Keratinocyte (primary cell): ENCODE results near the gene CDHR2.

ENCODE experiments used
- CTCF ChIP-seq, 3 experiments: IDR thresholded peaks in 1 of 3; conservative IDR thresholded peaks in 1 of 3; optimal IDR thresholded peaks in 1 of 3; 2 replicates in 2 of 3; 3 replicates in 1 of 3; pipeline versions ENCODE3 to v1.5.1; 2011; ENCODE audit warnings: low read length in 3 of 3, mild to moderate bottlenecking in 3 of 3, moderate library complexity in 2 of 3, control low read depth in 1 of 3, inconsistent platforms in 1 of 3; ENCODE audit not compliant: insufficient read depth in 2 of 3; ENCODE audit errors: extremely low read depth in 1 of 3
- EZH2 ChIP-seq: IDR thresholded peaks from one replicate; pipeline ENCODE4 v1.6.1; 2012; ENCODE audit warnings: inconsistent platforms, mild to moderate bottlenecking, low read length, moderate library complexity

DNA sequence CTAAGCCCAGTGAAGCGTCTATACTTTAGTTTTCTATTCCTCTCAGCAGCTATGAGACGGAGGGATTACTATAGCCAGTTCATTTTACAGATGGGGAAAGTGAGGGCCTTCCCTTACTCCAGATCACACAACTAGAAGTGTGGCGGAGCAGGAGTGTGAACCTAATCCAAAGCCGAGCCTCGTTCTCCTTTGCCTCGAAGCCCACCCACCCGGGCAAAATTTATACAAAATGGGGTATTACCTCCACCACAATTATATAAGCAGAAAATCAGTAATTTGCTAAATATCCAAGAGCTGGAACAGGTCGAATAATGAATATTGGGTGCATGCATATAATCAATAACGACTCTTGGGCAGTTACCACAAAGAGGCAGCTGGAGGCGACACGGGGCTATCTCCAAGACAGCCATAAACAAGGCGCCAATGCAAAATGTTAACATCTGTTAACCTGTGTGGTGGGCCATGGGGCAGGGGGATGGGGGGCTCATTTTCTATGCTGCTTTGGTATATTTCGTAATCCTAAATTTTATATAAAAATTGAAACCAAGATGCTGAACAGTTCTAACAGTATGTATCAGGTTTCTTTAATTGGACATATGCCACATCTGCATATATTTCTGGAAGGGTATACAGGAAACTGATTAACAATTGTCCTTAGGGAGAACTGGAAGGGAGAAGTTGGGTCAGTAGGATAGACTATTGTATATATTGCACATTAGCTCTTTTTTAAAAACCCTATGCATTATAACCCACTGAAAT, 10.7 kb upstream of the CDHR2 start:
- TF ChIP-seq EZH2 (no peak), CTCF (optimal IDR thresholded peaks at IDR 0.05 in 1 of 3, IDR thresholded peaks at IDR 0.05 in 1 of 3, conservative IDR thresholded peaks at IDR 0.05 in 1 of 3; ENCODE audit: extremely low read depth in 1 of 3, insufficient read depth in 2 of 3, low read length in 3 of 3) (no peak)
